ENCODE measurements around the gene DIO1.

The DIO1 gene

DNA sequence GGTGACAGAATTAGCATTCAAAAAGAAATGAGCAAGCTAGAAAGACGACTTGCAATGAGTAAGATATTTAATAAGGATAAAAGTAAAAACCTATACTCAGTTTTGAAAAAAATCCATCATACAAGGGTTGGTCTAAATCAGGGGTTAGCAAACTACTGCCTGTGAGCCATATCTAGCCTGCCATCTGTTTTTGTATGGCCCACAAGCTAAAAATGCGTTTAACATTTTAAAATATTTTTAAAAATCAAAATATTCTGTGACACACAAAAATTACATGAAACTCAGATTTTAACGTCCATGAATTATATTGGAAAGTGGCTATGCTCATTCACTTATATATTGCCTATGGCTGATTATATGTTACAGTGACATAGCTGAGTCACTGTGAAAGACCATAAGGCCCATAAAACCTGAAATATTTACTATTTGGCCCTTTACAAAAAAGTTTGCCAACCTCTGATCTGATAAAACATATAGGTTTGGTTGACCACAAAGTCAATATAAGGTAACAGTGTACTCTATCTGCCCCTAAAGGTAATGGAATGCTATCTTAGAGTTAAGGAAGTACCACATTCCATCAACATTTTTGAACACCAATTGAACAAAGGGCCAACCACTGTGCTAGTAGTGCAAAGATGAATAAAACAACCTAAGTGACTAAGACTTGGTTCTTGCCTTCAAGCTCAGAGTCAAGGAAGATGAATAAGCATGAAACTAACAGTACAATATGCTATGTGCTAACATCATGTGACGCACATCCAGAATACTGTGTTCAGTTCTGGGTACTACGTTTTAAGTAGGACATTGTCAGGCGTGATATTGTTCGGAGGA is 48.4 kb downstream of the DIO1 start:
- no peak for DNase-seq (ENCODE audit: low spot score)

DNA sequence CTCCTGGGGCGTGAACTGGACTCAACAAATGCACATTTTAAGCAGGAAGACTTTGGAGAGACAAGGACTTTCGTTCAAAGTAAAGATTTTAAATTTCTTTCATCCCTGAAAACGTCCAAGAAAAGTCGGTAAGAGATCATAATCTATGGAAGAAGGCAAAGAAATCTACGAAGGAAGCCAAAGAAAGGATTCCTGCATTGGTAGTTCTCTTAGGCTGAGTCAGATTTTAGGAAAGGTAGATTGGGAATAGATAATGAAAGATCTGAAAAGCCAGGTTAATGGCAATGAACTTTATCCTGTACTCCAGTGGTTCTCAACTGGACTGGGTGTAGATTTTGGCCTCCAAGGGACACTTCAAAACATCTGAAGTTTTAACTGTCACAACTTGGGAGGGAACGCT is 49.1 kb downstream of the DIO1 start:
- DNase-seq (ENCODE audit: low spot score) = no peak

- no peak for DNase-seq (ENCODE audit: low spot score)
These were observed 49.6 kb downstream of the DIO1 start for GRCh38 chr1:53943490-53944043.

DNA sequence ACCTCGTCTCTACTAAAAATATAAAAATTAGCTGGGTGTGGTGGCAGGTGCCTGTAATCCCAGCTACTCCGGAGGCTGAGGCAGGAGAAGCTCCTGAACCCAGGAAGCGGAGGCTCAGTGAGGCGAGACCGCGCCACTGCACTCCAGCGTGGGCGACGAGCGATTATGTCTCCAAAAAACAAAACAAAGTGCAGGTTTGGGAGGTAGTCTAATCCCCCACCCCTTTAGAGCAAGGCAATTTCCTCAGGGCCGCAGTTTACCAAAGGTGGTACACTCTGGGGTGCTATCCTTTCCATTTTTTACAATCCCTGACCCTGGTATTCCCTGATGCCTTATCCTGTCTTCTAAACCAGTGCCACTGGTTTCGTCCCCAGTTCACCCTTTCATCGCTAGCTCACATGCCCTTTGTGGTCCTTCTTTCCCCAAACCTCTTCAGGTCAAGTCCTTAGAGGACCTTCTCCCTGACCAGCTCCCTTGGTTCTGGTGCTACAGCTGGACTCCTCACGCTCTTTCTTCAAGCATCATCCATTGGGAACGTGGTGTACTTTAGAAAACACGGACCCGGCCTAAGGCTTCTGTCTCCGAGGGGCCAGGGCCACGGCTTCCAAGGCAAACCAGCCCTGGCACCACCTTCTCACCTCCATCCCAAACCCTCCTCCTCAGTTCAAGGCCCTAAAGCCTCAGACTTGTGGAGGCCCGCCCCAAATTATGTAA is 50.6 kb downstream of the DIO1 start:
- peak; percentile 35 for DNase-seq (ENCODE audit: low spot score)

- DNase-seq (ENCODE audit: low spot score) = no peak
These were observed 51.1 kb downstream of the DIO1 start for GRCh38 chr1:53945183-53945432.

DNA sequence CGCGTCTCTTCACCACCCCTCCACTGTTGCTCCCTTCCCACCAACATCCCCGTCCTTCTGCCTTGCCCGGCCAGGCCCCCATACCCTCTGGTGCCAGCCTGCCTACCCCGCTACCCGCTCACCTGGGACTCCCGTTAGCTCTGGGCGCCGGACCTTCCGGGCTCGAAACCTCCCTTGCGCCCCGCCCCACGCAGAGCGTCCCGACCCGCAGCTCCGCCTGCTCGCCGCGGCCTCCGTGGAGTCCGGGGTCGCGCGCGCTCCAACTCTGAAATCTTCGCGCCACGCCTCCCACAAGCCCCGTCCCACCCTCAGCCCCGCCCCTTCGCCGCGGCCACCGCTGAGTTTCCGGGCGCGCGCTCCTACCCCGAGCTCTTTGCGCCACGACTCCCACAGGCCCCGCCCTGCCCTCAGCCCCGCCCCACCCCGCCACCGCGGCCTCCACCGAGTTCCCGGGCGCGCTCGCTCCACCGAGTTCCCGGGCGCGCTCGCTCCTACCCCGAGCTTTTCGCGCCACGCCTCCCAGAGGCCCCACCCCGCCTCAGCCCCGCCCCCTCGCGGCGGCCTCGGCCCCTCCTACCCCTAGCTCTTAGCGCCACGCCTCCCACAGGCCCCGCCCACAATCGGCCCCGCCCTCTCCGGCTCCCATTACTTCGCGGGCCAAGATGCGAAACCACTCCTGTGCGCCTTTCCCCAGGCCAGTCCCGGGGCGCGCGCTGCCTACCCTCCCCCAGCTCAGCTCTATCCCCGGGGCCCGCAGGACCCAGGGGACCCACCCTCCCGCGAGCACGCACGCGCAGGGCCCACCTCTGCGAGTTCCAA is 51.7 kb downstream of the DIO1 start, which contains the start of gene IFT25:
Gene IFT25, minus strand, starts transcription at position 267 of the 819 bp plus-strand sequence. CDS start 5,617 bp downstream, outside the sequence.
- peak; percentile 97 for DNase-seq (ENCODE audit: low spot score)

GRCh38 chr1:53946252-53947171 is 52.5 kb downstream of the DIO1 start, which contains the start of gene LRRC42:
Gene LRRC42, plus strand, starts transcription at chr1:53946350. Its CDS starts 5,650 bp downstream, at chr1:53952000.
- DNase-seq (ENCODE audit: low spot score) = peak; percentile 98

DNA sequence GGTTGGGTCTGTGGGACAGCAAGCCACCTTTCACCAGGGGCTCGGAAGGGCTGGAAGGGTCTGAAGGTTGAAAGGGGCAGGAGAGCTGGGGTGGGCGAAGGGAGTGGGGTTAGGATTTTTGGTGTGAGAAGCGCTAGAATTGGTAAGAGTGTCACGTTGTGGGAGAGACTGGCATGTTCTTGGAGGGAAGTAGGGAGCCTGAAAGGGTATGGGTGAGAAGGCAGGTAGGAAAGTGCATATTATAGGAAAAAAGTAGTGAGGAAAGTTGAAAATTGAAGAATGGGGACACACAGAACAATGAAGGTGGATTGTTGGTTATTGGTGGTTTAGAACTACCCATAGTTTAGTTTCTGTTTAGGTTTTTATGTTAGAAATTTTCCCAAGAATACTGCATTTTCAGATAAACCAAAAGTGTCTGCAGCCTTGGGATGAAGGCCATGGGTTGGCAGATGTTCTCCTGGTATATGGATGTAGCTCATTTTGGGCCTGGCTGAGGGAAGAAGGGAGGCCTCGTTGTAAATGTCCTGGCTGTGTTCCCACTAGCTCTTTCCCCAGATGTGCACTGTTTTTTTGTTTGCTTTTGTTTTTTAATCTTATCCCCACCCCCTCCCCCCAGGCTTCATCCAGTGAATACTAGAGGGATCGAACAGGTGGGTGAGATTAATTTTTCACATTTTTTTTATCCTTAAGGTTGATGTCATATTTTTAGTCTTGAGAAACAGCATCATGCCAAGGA is 53.4 kb downstream of the DIO1 start:
- no peak for DNase-seq (ENCODE audit: low spot score)

DNA sequence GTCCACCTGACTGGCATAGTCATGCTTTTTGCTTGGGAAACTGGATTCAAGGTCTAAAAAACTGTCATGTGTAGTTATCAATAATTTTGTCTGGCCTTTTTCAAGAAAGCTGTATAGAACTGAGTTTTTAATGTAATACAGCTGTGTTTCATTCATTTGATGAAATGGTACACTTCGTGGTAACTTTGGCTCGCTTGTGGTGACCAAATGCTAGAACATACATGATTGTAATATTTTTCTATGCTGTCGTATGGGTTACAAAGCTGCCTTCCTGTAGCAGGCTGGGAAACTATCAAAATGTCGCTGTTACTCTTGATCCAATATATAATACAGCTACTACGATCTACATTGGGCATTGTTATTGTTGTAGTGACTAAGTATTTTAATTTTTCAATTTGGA is 54.3 kb downstream of the DIO1 start:
- no peak for DNase-seq (ENCODE audit: low spot score)

DNA sequence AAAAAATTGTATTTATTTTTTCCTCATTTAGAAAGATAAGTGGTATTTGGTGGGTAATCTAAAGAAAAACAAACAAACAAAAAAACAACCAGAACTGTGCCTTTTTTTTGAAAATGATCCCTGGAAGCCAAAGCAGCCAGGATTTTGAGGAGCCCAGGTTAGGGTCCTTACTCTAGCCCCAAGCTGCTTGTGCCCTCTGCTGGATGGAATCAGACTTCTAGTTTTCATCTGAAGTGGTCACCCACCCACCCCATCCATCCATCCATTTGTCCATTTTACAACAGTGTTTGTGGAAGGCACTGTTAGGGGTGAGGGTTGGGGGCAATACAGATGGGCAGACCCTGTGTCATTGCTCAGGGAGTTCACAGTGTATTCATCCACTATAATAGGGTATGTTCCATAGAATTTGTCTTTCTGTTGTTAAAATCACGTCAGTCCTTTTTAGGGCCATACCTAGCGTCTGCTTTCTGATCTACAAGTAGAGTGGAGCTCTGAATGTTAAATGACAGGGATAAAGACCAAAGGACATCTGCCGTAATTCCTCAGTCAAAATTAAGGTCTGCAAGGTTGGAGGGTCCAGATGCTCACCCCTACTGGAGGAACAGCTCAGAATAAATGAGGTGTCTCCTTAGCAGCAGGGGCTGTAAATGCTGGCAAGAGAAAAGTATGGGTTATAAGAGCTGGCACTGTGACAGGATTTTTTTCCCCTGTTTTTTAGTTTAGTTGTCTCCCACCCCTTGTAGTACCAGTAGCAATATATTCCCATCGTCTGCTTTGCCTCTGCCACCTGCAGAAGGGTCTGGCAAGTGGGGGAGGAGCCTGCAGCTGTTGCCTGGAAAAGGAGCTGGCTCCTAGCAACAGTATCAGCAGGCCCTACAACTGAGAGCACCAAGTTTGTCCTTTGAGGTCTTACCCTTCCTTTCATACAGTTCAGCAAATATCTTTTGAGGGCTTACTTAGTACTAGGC is 55.3 kb downstream of the DIO1 start:
- peak; percentile 24 for DNase-seq (ENCODE audit: low spot score)

DNA sequence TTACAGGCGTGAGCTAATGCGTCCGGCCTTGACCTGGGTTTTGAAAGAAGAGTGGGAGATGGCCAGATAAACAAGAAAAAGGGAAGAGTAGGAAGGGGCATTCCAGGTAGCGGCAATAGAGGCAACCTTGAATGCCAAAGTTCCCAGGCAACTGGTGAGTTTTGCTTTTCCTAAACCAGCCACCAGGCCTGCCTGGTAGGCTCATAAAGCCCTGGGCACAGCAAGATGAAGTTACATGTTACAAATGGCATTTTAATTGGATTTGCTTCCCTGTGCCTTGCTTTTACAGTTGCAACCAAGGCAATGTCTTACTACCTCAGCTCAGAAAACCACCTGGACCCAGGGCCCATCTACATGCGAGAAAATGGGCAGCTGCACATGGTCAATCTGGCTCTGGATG is 57.7 kb downstream of the DIO1 start:
- DNase-seq (ENCODE audit: low spot score) = no peak

GRCh38 chr1:53954128-53954527 is 60.1 kb downstream of the DIO1 start:
- DNase-seq (ENCODE audit: low spot score) = no peak

GRCh38 chr1:53956308-53957168 is 62.6 kb downstream of the DIO1 start:
- no peak for DNase-seq (ENCODE audit: low spot score)

DNA sequence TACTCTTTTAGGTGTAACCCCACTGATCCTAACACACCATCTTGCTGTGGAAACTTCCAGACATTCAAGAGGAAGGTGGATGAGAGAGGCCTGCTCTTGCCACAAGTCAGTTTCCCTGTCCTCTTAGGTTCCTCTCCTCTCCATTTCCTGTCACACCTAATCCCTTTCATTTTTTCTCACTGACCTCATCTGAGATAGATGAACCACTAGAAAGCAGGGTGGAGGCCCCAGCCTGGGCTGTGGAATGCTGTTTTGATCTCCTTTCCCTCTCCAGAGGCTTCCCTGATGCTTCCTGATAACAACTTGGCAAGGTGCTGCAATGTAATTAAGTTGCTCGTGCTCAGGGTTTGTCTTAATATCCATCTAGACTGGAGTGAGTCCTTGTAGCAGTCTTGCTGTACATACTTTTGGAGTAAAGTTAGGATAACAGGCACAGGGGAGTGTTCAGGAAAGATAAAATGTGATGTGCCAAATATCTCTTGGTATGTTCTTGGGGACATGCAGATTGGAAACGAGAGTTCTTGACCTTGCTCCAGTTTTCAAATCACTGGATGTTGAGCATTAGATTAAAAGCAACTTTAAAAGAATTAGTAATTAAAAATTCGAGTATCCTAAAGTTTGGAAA is 63.3 kb downstream of the DIO1 start:
- no peak for DNase-seq (ENCODE audit: low spot score)

- DNase-seq (ENCODE audit: low spot score) = peak; percentile 63
These were observed 65.8 kb downstream of the DIO1 start for GRCh38 chr1:53959664-53960250.
